HL-60 (cell line): ENCODE measurements around the gene RUBCN.

Experiments
- DNase-seq, 2 experiments: peaks; one replicate each; pipeline ENCODE4 v3.0.0-alpha.2; 2010 to 2020; ENCODE audit warnings: low read depth in 1 of 2, low spot score in 1 of 2
- H3K27ac ChIP-seq: fragments of 250-450 bp; sonication (Bioruptor Pico); replicated peaks from 2 replicates; pipeline ENCODE4 v1.5.1; 2020; ENCODE audit warnings: mild to moderate bottlenecking, moderate library complexity
- H3K27me3 ChIP-seq: fragments of 250-450 bp; sonication (Bioruptor Pico); 2 replicates; pipeline ENCODE4 v1.5.1; 2021; ENCODE audit warnings: mild to moderate bottlenecking, moderate library complexity; ENCODE audit not compliant: insufficient read depth, poor library complexity, severe bottlenecking
- H3K4me3 ChIP-seq: replicated peaks from 2 replicates; pipeline ENCODE4 v1.5.1; 2011; ENCODE audit warnings: mild to moderate bottlenecking, control low read depth, low read length; ENCODE audit not compliant: insufficient read depth
- GABPA ChIP-seq: IDR thresholded peaks from 2 replicates; pipeline ENCODE4 v1.6.1; 2012; ENCODE audit warnings: low read depth
- POLR2AphosphoS5 ChIP-seq: IDR thresholded peaks from 2 replicates; pipeline ENCODE4 v1.6.1; 2012; ENCODE audit warnings: low read depth
- SPI1 ChIP-seq: IDR thresholded peaks from 2 replicates; pipeline ENCODE4 v1.6.1; 2012; ENCODE audit warnings: low read depth, mild to moderate bottlenecking, borderline replicate concordance
- TF ChIP-seq, protein P1 (sequence below): IDR thresholded peaks from one replicate; pipeline ENCODE4 v1.5.1; 2011; ENCODE audit warnings: low read length, control low read depth, inconsistent platforms; ENCODE audit not compliant: insufficient read depth
- TF ChIP-seq, protein P2 (sequence below): IDR thresholded peaks from 2 replicates; pipeline ENCODE4 v1.6.1; 2012; ENCODE audit warnings: low read depth; ENCODE audit not compliant: insufficient replicate concordance

Gene RUBCN

DNA sequence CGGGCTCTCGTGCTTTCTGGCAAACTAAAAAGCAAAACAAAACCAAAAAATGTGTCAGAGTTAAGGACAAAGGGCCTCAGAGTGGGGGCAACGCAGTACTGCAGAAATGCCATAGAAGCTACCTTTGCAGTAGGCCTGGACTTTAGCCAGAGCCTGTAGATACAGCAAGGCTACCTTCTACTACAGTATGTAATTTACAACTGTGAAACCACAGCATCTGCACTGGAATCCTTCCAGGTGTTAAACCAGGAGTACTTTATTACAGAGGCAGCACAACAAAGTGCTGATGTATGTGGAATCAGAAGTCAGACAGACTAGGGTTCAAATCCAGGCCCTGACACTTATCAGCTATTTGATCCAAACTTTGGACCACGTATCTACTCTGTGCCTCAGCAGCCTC, 34.9 kb downstream of the RUBCN start:
- Histone ChIP-seq H3K4me3 (no peak overlapping the region), H3K27ac (no peak overlapping the region), H3K27me3 (no peaks in the 10 kb centered on the region)
- TF ChIP-seq, protein P1, sequence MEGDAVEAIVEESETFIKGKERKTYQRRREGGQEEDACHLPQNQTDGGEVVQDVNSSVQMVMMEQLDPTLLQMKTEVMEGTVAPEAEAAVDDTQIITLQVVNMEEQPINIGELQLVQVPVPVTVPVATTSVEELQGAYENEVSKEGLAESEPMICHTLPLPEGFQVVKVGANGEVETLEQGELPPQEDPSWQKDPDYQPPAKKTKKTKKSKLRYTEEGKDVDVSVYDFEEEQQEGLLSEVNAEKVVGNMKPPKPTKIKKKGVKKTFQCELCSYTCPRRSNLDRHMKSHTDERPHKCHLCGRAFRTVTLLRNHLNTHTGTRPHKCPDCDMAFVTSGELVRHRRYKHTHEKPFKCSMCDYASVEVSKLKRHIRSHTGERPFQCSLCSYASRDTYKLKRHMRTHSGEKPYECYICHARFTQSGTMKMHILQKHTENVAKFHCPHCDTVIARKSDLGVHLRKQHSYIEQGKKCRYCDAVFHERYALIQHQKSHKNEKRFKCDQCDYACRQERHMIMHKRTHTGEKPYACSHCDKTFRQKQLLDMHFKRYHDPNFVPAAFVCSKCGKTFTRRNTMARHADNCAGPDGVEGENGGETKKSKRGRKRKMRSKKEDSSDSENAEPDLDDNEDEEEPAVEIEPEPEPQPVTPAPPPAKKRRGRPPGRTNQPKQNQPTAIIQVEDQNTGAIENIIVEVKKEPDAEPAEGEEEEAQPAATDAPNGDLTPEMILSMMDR: no peak
- TF ChIP-seq GABPA (no peak), POLR2AphosphoS5 (no peak), SPI1 (no peak)
- TF ChIP-seq, protein P2, sequence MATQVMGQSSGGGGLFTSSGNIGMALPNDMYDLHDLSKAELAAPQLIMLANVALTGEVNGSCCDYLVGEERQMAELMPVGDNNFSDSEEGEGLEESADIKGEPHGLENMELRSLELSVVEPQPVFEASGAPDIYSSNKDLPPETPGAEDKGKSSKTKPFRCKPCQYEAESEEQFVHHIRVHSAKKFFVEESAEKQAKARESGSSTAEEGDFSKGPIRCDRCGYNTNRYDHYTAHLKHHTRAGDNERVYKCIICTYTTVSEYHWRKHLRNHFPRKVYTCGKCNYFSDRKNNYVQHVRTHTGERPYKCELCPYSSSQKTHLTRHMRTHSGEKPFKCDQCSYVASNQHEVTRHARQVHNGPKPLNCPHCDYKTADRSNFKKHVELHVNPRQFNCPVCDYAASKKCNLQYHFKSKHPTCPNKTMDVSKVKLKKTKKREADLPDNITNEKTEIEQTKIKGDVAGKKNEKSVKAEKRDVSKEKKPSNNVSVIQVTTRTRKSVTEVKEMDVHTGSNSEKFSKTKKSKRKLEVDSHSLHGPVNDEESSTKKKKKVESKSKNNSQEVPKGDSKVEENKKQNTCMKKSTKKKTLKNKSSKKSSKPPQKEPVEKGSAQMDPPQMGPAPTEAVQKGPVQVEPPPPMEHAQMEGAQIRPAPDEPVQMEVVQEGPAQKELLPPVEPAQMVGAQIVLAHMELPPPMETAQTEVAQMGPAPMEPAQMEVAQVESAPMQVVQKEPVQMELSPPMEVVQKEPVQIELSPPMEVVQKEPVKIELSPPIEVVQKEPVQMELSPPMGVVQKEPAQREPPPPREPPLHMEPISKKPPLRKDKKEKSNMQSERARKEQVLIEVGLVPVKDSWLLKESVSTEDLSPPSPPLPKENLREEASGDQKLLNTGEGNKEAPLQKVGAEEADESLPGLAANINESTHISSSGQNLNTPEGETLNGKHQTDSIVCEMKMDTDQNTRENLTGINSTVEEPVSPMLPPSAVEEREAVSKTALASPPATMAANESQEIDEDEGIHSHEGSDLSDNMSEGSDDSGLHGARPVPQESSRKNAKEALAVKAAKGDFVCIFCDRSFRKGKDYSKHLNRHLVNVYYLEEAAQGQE: no peak
- DNase-seq: no peak

DNA sequence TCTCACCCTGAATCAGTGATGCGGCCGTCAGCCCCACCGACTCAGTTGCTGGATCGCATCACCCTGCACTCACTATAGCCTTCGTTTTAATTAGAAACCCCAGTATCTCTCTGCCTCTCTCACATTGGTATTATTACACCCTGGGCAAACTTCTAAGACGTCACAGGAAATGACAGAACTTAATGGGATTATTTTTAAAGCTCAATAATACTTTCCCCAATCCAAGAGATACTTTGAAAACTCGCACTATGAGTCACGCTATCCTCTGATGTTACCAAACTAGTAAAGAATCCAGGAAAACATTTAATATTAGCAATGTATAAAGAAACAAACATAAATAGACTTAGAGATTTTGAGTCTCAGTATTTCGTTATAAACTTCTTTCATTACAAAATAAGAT, 36.6 kb downstream of the RUBCN start:
- Histone ChIP-seq H3K27me3 (no peaks in the 10 kb centered on the region), H3K27ac (no peak overlapping the region), H3K4me3 (no peak overlapping the region)
- DNase-seq: no peak
- TF ChIP-seq POLR2AphosphoS5: no peak
- TF ChIP-seq, protein P2: no peak
- TF ChIP-seq, protein P1: no peak
- TF ChIP-seq SPI1: no peak
- TF ChIP-seq GABPA: no peak

DNA sequence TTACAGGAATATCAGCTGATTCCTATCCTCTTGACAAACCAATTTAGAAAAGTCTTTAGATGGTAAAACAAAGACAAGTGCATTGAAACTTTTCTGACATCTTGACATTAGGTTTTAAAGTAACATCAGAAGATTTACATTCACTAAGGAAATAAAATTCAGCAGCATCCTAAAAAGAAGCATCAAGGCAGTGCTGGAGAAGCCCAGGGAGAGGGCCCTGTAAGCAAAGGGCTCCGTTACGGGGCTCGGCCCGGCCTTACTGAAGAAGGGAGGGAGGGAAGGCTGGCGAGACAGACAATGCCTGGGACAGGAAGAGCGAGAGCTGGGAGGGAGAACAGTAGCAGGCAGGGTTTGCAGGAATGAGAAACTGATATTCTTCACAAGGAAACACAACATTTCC, 39.3 kb downstream of the RUBCN start:
- Histone ChIP-seq H3K27ac (no peak overlapping the region), H3K27me3 (no peaks in the 10 kb centered on the region), H3K4me3 (no peak overlapping the region)
- no peak for DNase-seq
- TF ChIP-seq, protein P2: no peak
- TF ChIP-seq GABPA (no peak), POLR2AphosphoS5 (no peak), SPI1 (no peak)
- TF ChIP-seq, protein P1: no peak
